ENCODE measurements around the gene VWCE. TPM values are rescaled to one million over a fixed set of nuclear protein-coding genes. Genes with fewer than 3 reads are reported as not detected.
"Not testable (repeated sequence)": the region's sequence is repeated elsewhere in the genome, so short reads cannot be mapped to it uniquely, and the experiment has no call there.

The VWCE gene
- total RNA-seq, 1 donor from 2014 or later: 8.8 TPM

- DNase-seq: peak; percentile 80
These were observed 40.6 kb downstream of the VWCE start for GRCh38 chr11:61254403-61255025.

- not testable (repeated sequence) for DNase-seq
These were observed 42.8 kb downstream of the VWCE start for GRCh38 chr11:61252332-61252731.

DNA sequence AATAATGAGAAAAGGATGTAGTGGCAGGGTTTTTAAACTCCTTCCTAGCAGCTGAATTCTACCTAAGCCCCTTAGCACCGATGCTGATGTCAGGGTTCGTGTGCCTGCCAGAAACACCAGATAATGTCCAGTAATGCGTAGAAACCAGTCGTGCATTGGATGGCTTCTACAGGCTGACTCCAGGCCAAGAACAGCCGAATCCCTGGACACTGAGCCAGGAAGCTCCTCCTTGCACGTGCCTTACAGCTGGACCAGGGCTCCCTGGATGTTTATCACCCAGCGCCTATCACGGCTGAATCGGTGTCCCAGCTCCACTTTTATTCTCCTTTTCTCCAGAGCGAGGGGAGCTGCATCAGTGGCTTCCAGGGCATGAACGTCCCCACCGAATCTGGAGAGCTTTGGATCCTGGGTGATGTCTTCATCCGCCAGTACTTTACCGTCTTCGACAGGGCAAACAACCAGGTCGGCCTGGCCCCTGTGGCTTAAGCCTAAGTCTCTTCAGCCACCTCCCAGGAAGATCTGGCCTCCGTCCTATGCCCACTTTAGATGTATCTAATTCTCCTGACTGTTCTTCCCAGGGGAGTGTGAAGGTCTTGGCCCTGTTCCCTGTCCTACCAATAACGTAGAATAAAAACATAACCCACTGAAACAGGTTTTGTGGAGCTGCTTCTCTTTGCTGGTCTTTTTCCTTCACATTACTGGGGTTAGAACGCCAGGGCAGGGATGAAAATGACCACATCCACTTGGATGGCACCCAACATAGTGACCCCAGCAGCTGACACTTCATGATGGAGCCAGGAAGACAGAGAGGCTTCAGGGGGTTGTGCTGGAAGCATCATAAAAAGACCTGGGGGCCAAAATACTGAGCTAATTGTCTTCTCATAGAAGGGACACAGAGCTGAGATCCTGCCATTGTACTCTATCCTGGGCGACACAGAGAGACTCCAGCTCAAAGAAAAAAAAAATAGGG lies 44.0 kb downstream of the VWCE start:
- DNase-seq: not testable (repeated sequence)

DNA sequence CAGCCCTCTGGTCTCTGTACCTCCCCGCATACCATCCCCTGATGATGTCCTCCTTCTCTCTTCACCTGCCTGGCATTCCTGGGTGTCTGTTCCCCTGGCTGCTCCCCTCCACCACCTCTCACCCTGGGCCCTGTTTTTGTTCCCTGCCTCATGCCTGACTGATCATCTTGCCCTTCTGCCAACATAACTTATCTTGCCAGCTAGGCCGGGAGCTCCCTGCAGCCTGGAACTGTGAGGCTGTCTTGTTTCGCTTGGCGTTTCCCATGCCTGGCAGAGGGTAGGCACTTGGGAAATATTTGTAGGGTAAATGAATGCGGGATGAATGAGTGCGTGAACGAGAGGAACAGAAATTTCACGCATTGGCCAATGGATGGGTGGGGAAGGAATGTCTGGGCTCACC lies 45.9 kb downstream of the VWCE start:
- DNase-seq: not testable (repeated sequence)

DNA sequence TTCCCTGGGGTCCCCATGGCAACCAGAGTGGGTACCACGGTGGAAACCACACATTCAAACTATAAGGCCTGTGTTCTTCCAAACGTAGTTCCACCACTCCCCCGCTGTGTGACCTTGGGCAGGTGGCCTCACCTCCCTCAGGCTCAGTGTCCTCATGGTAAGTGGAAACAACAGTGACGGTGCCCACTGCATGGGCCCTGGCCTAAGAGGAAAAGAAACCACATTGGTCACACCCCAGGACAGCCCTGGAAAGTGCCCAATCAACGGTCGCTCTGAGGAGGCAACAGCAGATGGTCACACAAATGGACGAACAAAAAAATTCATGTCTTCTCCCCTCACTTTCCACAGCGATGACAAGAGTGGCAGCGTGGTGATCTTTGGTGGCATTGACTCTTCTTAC lies 47.0 kb downstream of the VWCE start:
- not testable (repeated sequence) for DNase-seq

- not testable (repeated sequence) for DNase-seq
These were observed 49.7 kb downstream of the VWCE start for GRCh38 chr11:61245284-61245964.

DNA sequence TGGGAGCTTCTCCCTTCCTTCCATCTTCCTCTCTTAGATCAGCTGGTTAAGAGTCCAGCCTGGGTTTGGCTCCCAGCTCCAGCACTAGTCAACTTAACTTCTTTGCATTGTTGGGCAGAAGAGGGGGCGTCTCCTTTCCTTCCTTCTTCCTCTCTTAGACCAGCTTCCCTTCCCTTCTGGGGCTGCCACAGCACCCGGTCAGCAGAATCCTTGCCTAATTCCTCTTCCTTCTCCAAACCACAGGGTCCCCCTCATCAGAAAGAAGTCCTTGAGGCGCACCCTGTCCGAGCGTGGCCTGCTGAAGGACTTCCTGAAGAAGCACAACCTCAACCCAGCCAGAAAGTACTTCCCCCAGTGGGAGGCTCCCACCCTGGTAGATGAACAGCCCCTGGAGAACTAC lies 53.6 kb downstream of the VWCE start:
- not testable (repeated sequence) for DNase-seq

DNA sequence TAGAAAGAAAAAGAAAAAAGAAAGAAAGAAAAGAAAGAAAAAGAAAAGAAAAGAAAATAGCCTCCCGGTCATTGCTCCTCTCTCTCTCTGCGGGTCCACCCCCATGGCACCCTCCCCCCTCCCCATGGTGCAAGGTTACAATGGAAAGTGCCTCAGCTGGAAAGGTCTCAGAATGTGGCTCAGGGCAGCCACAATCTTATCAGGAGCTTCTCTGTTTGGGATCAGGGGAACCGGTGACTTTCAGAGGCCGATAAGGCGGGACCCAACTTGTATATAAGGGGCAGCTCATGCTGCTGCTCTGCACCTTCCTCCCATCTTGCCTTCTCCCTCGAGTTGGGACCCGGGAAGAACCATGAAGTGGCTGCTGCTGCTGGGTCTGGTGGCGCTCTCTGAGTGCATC lies 54.2 kb downstream of the VWCE start, which contains the start of gene PGA5:
Gene PGA5 (plus strand): TSS at position 301 of the 400 bp plus-strand sequence. CDS start 52 bp downstream, at position 353.
- not testable (repeated sequence) for DNase-seq

- DNase-seq: not testable (repeated sequence)
These were observed 54.8 kb downstream of the VWCE start for GRCh38 chr11:61240288-61240687.

DNA sequence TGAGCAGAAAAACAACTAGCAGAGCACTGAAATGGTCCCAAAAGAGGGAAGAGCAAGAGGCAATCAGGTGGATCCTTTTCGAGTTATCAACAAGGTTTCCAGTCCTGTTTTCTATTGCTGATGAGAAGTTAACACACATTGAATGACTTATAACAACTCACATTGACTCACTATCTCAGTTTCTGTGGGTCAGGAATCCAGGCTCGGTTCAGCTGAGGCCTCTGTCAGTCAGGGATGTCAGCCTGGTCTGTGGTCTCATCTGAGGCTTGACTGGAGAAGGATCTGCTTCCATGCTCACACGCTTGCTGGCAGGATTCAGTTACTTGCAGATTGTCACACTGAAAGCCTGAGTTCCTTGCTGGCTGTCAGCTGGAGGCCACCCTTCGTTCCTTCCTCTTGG lies 58.0 kb downstream of the VWCE start:
- not testable (repeated sequence) for DNase-seq

GRCh38 chr11:61232548-61233145 lies 62.5 kb downstream of the VWCE start:
- not testable (repeated sequence) for DNase-seq

DNA sequence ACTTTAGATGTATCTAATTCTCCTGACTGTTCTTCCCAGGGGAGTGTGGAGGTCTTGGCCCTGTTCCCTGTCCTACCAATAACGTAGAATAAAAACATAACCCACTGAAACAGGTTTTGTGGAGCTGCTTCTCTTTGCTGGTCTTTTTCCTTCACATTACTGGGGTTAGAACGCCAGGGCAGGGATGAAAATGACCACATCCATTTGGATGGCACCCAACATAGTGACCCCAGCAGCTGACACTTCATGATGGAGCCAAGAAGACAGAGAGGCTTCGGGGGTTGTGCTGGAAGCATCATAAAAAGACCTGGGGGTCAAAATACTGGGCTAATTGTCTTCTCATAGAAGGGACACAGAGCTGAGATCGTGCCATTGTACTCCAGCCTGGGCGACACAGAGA lies 63.5 kb downstream of the VWCE start:
- not testable (repeated sequence) for DNase-seq

DNA sequence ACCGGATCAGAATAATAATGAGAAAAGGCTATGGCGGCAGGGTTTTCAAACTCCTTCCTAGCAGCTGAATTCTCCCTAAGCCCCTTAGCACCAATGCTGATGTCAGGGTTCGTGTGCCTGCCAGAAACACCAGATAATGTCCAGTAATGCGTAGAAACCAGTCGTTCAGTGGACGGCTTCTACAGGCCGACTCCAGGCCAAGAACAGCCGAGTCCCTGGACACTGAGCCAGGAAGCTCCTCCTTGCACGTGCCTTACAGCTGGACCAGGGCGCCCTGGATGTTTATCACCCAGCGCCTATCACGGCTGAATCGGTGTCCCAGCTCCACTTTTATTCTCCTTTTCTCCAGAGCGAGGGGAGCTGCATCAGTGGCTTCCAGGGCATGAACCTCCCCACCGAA lies 64.1 kb downstream of the VWCE start:
- not testable (repeated sequence) for DNase-seq

- not testable (repeated sequence) for DNase-seq
These were observed 65.7 kb downstream of the VWCE start for GRCh38 chr11:61229458-61229857.

GRCh38 chr11:61226457-61227137 lies 68.5 kb downstream of the VWCE start:
- not testable (repeated sequence) for DNase-seq

DNA sequence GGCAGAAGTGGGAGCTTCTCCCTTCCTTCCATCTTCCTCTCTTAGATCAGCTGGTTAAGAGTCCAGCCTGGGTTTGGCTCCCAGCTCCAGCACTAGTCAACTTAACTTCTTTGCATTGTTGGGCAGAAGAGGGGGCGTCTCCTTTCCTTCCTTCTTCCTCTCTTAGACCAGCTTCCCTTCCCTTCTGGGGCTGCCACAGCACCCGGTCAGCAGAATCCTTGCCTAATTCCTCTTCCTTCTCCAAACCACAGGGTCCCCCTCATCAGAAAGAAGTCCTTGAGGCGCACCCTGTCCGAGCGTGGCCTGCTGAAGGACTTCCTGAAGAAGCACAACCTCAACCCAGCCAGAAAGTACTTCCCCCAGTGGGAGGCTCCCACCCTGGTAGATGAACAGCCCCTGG lies 72.4 kb downstream of the VWCE start:
- not testable (repeated sequence) for DNase-seq

- DNase-seq: not testable (repeated sequence)
These were observed 73.1 kb downstream of the VWCE start, which contains the start of gene PGA4 for GRCh38 chr11:61222047-61222446. TSS of gene PGA4 (plus strand) at chr11:61222347. CDS start at chr11:61222401, 54 bp downstream.

- not testable (repeated sequence) for DNase-seq
These were observed 76.1 kb downstream of the VWCE start for GRCh38 chr11:61219016-61219415.

DNA sequence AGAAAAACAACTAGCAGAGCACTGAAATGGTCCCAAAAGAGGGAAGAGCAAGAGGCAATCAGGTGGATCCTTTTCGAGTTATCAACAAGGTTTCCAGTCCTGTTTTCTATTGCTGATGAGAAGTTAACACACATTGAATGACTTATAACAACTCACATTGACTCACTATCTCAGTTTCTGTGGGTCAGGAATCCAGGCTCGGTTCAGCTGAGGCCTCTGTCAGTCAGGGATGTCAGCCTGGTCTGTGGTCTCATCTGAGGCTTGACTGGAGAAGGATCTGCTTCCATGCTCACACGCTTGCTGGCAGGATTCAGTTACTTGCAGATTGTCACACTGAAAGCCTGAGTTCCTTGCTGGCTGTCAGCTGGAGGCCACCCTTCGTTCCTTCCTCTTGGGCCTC lies 76.8 kb downstream of the VWCE start:
- DNase-seq: not testable (repeated sequence)

DNA sequence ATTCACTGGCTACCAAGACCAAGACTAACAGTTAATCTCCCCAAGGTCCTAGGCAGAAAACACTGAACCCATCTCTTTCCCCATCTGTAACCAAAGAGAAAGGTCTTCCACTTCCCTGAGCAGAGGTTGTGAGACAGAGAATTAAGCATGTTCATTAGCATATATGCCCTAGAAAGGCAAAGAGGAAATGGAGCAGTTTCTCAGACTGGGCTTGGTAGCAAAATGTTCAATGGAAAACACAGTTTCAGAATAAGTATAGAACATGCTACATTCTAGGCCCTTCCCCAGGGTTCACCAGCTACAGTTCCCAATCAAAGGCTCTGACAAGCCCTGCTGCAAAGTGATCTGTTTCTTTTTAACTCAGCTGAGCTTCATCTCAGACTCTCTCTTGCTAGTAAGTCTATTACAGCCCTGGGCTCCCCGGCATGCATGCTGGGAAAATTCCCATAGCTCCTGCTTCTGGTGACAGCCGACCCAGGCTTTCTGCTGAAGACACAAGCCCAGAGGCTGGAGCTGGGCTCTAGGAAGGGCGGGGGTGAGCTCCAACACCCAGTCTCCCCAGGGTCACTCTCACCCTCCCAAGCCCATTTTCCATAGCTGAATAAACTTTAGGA lies 81.3 kb downstream of the VWCE start:
- not testable (repeated sequence) for DNase-seq

DNA sequence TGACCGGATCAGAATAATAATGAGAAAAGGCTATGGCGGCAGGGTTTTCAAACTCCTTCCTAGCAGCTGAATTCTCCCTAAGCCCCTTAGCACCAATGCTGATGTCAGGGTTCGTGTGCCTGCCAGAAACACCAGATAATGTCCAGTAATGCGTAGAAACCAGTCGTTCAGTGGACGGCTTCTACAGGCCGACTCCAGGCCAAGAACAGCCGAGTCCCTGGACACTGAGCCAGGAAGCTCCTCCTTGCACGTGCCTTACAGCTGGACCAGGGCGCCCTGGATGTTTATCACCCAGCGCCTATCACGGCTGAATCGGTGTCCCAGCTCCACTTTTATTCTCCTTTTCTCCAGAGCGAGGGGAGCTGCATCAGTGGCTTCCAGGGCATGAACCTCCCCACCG lies 82.9 kb downstream of the VWCE start:
- not testable (repeated sequence) for DNase-seq
